Trophoblast cell (in vitro differentiated cells and primary cell): ENCODE data around the gene ABR.

ENCODE experiments used
- DNase-seq, 2 donors: peaks; one replicate each; pipeline ENCODE4 v3.0.0-alpha.2; 2016
- H2AFZ ChIP-seq: 2 replicates; pipeline ENCODE4 v1.6.1; 2013; ENCODE audit warnings: low read length, moderate library complexity, mild to moderate bottlenecking; ENCODE audit not compliant: insufficient read depth, poor library complexity
- H2AK5ac ChIP-seq: 2 replicates; pipeline ENCODE4 v1.6.1; 2013; ENCODE audit warnings: mild to moderate bottlenecking, low read length
- H2BK120ac ChIP-seq: 2 replicates; pipeline ENCODE4 v1.6.1; 2013; ENCODE audit warnings: low read length, mild to moderate bottlenecking, moderate library complexity; ENCODE audit not compliant: insufficient read depth, poor library complexity
- H2BK12ac ChIP-seq: 2 replicates; pipeline ENCODE4 v1.6.1; 2013; ENCODE audit warnings: mild to moderate bottlenecking, low read length, moderate library complexity
- H2BK5ac ChIP-seq: 2 replicates; pipeline ENCODE4 v1.6.1; 2013; ENCODE audit warnings: low read length, low read depth, moderate library complexity, mild to moderate bottlenecking; ENCODE audit not compliant: poor library complexity
- H3K14ac ChIP-seq: 2 replicates; pipeline ENCODE4 v1.6.1; 2013; ENCODE audit warnings: mild to moderate bottlenecking, low read length
- H3K18ac ChIP-seq: 2 replicates; pipeline ENCODE4 v1.6.1; 2013; ENCODE audit warnings: mild to moderate bottlenecking, low read length
- H3K23ac ChIP-seq: 2 replicates; pipeline ENCODE4 v1.6.1; 2013; ENCODE audit warnings: low read length
- H3K27ac ChIP-seq: 2 replicates; pipeline ENCODE4 v1.5.1; 2013; ENCODE audit warnings: low read depth, mild to moderate bottlenecking, inconsistent platforms, low read length, moderate library complexity
- H3K27me3 ChIP-seq: 2 replicates; pipeline ENCODE4 v1.6.1; 2013; ENCODE audit warnings: inconsistent platforms, mild to moderate bottlenecking, low read length, moderate library complexity; ENCODE audit not compliant: insufficient read depth
- H3K36me3 ChIP-seq, 2 experiments: 1 replicate in 1 of 2; 2 replicates in 1 of 2; pipeline ENCODE4 v1.6.1; 2013; ENCODE audit warnings: low read length in 2 of 2, mild to moderate bottlenecking in 2 of 2, moderate library complexity in 1 of 2; ENCODE audit not compliant: insufficient read depth in 2 of 2, control insufficient read depth in 1 of 2
- H3K4ac ChIP-seq: 2 replicates; pipeline ENCODE4 v1.6.1; 2013; ENCODE audit warnings: low read depth, mild to moderate bottlenecking, low read length, moderate library complexity
- H3K4me1 ChIP-seq, 2 experiments: 1 replicate in 1 of 2; 2 replicates in 1 of 2; pipeline ENCODE4 v1.6.1; 2013; ENCODE audit warnings: low read length in 2 of 2, mild to moderate bottlenecking in 2 of 2, moderate library complexity in 1 of 2; ENCODE audit not compliant: insufficient read depth in 2 of 2, control insufficient read depth in 1 of 2
- H3K4me2 ChIP-seq: 2 replicates; pipeline ENCODE4 v1.6.1; 2013; ENCODE audit warnings: inconsistent platforms, mild to moderate bottlenecking, low read length, moderate library complexity
- H3K4me3 ChIP-seq: 2 replicates; pipeline ENCODE4 v1.5.1; 2013; ENCODE audit warnings: mild to moderate bottlenecking, low read depth, low read length, inconsistent platforms
- H3K79me1 ChIP-seq: one replicate; pipeline ENCODE4 v1.6.1; 2013; ENCODE audit warnings: low read length
- H3K79me2 ChIP-seq: 2 replicates; pipeline ENCODE4 v1.6.1; 2013; ENCODE audit warnings: low read length, mild to moderate bottlenecking; ENCODE audit not compliant: control insufficient read depth, insufficient read depth, poor library complexity
- H3K9ac ChIP-seq: 2 replicates; pipeline ENCODE4 v1.6.1; 2013; ENCODE audit warnings: mild to moderate bottlenecking, low read length
- H3K9me3 ChIP-seq: 2 replicates; pipeline ENCODE4 v1.6.1; 2013; ENCODE audit warnings: low read depth, mild to moderate bottlenecking, control low read depth, inconsistent platforms, low read length; ENCODE audit not compliant: insufficient read depth
- H4K12ac ChIP-seq: 2 replicates; pipeline ENCODE4 v1.6.1; 2013; ENCODE audit warnings: low read depth, mild to moderate bottlenecking, low read length, moderate library complexity
- H4K8ac ChIP-seq: 2 replicates; pipeline ENCODE4 v1.6.1; 2013; ENCODE audit warnings: low read depth, mild to moderate bottlenecking, low read length, moderate library complexity
- H4K91ac ChIP-seq: one replicate; pipeline ENCODE4 v1.6.1; 2013; ENCODE audit warnings: low read depth, mild to moderate bottlenecking, low read length, moderate library complexity
- WGBS: extraction: QIAGEN DNeasy Blood & Tissue Kit; methylation state at CpG from one replicate; pipeline ENCODE4 v1.1.7; 2013; ENCODE audit warnings: missing lambda C conversion rate; ENCODE audit not compliant: insufficient read length, insufficient coverage; ENCODE audit errors: extremely low coverage; 5-methylcytosine and 5-hydroxymethylcytosine counted together

ABR gene

DNA sequence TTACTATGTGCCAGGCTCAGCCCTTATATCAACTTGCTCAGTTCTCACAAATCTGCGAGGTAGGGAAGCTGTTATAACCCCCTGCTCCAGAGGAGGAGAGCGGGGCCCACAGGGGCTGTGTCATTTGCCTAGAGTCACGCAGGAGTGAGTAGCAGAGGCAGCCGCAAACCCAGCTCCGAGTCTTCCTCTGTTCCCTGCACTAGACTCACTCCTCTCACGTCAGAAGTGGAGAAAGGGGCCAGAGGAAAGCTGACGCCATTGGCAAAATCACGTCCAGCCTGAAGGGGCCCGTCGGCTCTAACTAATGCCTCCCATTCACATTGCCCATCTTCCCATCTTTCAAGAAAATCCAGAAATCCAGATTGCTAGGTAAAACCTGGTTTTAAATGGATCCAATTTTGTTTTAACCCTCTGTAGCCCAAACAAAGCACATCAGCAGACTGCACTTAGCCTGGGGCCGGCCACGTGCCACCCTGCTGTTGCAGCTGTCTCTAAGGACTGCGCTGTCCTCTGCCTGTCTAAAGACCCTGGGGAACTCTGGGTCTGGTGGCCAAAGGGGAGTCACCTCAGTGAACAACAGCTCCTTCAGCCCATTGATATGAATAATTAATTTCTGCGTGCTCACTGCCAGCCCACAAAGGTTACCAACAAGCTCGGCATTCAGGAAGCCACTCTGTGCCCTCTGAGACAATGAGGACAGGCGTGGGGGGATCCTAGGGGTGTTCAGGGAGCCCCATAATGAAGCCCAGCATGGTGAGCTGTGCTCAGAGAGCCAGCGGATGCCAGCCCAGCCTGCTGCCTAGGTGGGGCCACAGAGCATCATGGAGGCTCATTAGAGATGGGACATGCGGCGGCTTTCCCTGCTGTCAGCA, 36.7 kb upstream of the ABR start:
- Histone ChIP-seq H3K4me2 (no peak overlapping the region), H4K12ac (no peak overlapping the region), H3K14ac (no peak overlapping the region), H4K8ac (no peak overlapping the region), H3K23ac (no peak overlapping the region), H3K4me3 (no peak overlapping the region), H3K4ac (no peak overlapping the region), H3K79me2 (no peaks in the 10 kb centered on the region), H2AFZ (no peak overlapping the region), H3K9me3 (peaks cover 3% of the 10 kb centered on the region), H4K91ac (no peak overlapping the region), H3K36me3 (no peaks in the 10 kb centered on the region), H2BK12ac (no peak overlapping the region), H2BK120ac (no peak overlapping the region), H3K27ac (no peak overlapping the region), H3K4me1 (no peaks in the 10 kb centered on the region), H3K9ac (no peak overlapping the region), H2AK5ac (no peak overlapping the region), H3K79me1 (no peaks in the 10 kb centered on the region), H2BK5ac (no peak overlapping the region), H3K18ac (no peak overlapping the region), H3K27me3 (peaks cover 4% of the 10 kb centered on the region)
- WGBS, result no CpG with 5 or more reads among the region's 19 CpGs
- DNase-seq, result no peak

DNA sequence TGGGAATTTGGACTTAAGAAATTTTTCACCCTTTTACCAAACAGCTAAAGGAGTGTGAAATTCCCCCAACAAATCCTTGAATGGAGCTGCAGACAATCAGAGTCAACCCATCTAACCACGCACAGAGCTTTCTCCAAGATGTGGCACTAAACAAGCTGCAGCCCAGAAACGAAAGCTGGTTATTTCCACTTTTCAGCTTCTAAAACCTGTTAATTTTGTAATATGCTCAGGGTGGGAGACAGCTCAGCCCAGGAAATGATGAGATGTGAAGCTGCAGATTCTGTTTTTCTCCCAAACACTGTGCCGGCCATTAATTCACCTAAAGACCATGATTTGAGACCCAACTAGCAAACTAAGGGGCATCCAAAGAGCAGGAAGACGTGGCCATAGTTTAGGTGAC, 33.2 kb upstream of the ABR start:
- no peak for DNase-seq
- H3K23ac ChIP-seq, result no peak overlapping the region
- no peak overlapping the region for H3K4me3 ChIP-seq
- no peaks in the 10 kb centered on the region for H3K36me3 ChIP-seq
- no peaks in the 10 kb centered on the region for H3K79me1 ChIP-seq
- H3K4me1 ChIP-seq, result no peaks in the 10 kb centered on the region
- no peak overlapping the region for H4K12ac ChIP-seq
- H2AK5ac ChIP-seq, result no peak overlapping the region
- no peak overlapping the region for H3K18ac ChIP-seq
- H2AFZ ChIP-seq, result no peak overlapping the region
- H4K91ac ChIP-seq, result no peak overlapping the region
- H2BK5ac ChIP-seq, result no peak overlapping the region
- no peak overlapping the region for H3K27ac ChIP-seq
- no peak overlapping the region for H3K4me2 ChIP-seq
- peaks cover 3% of the 10 kb centered on the region for H3K9me3 ChIP-seq
- no CpG with 5 or more reads among the region's 4 CpGs for WGBS
- no peaks in the 10 kb centered on the region for H3K27me3 ChIP-seq
- H3K4ac ChIP-seq, result no peak overlapping the region
- no peak overlapping the region for H2BK120ac ChIP-seq
- no peak overlapping the region for H2BK12ac ChIP-seq
- H3K9ac ChIP-seq, result no peak overlapping the region
- no peak overlapping the region for H3K14ac ChIP-seq
- no peak overlapping the region for H4K8ac ChIP-seq
- H3K79me2 ChIP-seq, result no peaks in the 10 kb centered on the region

GRCh38 chr17:1211287-1211686, 31.5 kb upstream of the ABR start:
- Histone ChIP-seq H2AFZ (no peak overlapping the region), H3K4me3 (no peak overlapping the region), H4K12ac (no peak overlapping the region), H4K8ac (no peak overlapping the region), H3K36me3 (no peaks in the 10 kb centered on the region), H2BK120ac (no peak overlapping the region), H2BK5ac (no peak overlapping the region), H3K79me2 (no peaks in the 10 kb centered on the region), H3K18ac (no peak overlapping the region), H3K27ac (no peak overlapping the region), H2BK12ac (no peak overlapping the region), H3K79me1 (no peaks in the 10 kb centered on the region), H2AK5ac (no peak overlapping the region), H3K14ac (no peak overlapping the region), H3K23ac (no peak overlapping the region), H3K27me3 (no peaks in the 10 kb centered on the region), H3K4me1 (no peaks in the 10 kb centered on the region), H3K9ac (no peak overlapping the region), H3K9me3 (peaks cover 3% of the 10 kb centered on the region), H4K91ac (no peak overlapping the region), H3K4me2 (no peak overlapping the region), H3K4ac (no peak overlapping the region)
- DNase-seq, result no peak
- no CpG with 5 or more reads among the region's 5 CpGs for WGBS

DNA sequence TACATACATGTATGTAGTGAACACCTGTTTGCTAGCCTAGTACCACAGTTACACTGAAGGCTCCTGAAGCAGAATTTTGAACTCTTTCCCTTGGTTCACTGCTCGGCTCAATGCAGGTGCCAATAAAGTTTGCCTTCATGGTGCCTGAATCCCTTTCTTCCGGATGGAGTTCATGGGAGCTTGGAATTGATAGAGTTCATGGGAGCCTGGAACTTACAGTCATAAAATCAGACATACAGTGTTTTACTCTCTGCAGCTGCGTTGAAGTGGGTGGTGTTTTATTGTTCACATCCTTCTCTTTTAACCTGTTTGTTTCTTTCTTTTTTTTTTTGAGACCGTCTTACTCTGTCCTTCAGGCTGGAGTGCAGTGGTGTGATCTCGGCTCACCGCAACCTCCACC, 29.2 kb upstream of the ABR start:
- Histone ChIP-seq H4K12ac (no peak overlapping the region), H3K27ac (no peak overlapping the region), H2AFZ (no peak overlapping the region), H3K9ac (no peak overlapping the region), H3K79me1 (no peaks in the 10 kb centered on the region), H3K4me2 (no peak overlapping the region), H3K79me2 (no peaks in the 10 kb centered on the region), H3K36me3 (no peaks in the 10 kb centered on the region), H3K4me3 (no peak overlapping the region), H3K4me1 (peaks cover 0 to under 1% of the 10 kb centered on the region in 2 experiments), H2BK5ac (no peak overlapping the region), H2BK120ac (no peak overlapping the region), H4K91ac (no peak overlapping the region), H3K9me3 (no peaks in the 10 kb centered on the region), H2BK12ac (no peak overlapping the region), H3K14ac (no peak overlapping the region), H3K27me3 (no peaks in the 10 kb centered on the region), H3K23ac (no peak overlapping the region), H4K8ac (no peak overlapping the region), H2AK5ac (no peak overlapping the region), H3K4ac (no peak overlapping the region), H3K18ac (no peak overlapping the region)
- no CpG with 5 or more reads among the region's 6 CpGs for WGBS
- no peak for DNase-seq
